Activated CD8-positive, alpha-beta T cell treated with anti-CD3 and anti-CD28 coated beads for 36 hours (primary cell): ENCODE results near the gene C6orf52. TPM values are rescaled to one million over a fixed set of nuclear protein-coding genes. Genes with fewer than 3 reads are reported as not detected.
A peak's percentile ranks its signal among the peaks of the same experiment; 100 is the strongest.
"Not testable (repeated sequence)": the region's sequence is repeated elsewhere in the genome, so short reads cannot be mapped to it uniquely, and the experiment has no call there.

Experiments
- ATAC-seq: fragments of 200-7000 bp; cut with Tn5 transposase; one replicate; pipeline ENCODE4 v1.10.0; 2021; ENCODE audit warnings: mild to moderate bottlenecking, moderate library complexity
- CTCF ChIA-PET: fragments of 350-600 bp; sonication (Branson Sonifier 250); formaldehyde crosslinking; loops from one replicate; lab custom pipeline; 2021; ENCODE audit warnings: antibody characterized with exemption; lab: Charles Lee
- POLR2A ChIA-PET: fragments of 350-600 bp; sonication (Branson Sonifier 250); formaldehyde crosslinking; loops from one replicate; lab custom pipeline; 2021; ENCODE audit warnings: antibody characterized with exemption; lab: Charles Lee
- DNase-seq: peaks from one replicate; pipeline ENCODE4 v3.0.0-alpha.2; 2020
- H3K27ac Mint-ChIP-seq: one replicate; pipeline ENCODE4 v1.8.0; 2021; ENCODE audit warnings: mild to moderate bottlenecking, mixed read lengths
- H3K27me3 Mint-ChIP-seq: one replicate; pipeline ENCODE4 v1.8.0; 2021; ENCODE audit warnings: mixed read lengths
- H3K36me3 Mint-ChIP-seq: one replicate; pipeline ENCODE4 v1.8.0; 2021; ENCODE audit warnings: low read depth, mixed read lengths
- H3K4me1 Mint-ChIP-seq: one replicate; pipeline ENCODE4 v1.8.0; 2021; ENCODE audit warnings: low read depth, mixed read lengths
- H3K4me3 Mint-ChIP-seq: one replicate; pipeline ENCODE4 v1.8.0; 2021; ENCODE audit warnings: mild to moderate bottlenecking, moderate library complexity, mixed read lengths
- H3K9me3 Mint-ChIP-seq: one replicate; pipeline ENCODE4 v1.8.0; 2021; ENCODE audit warnings: mixed read lengths
- intact Hi-C: fragments of 100-400 bp; cut with micrococcal nuclease; formaldehyde crosslinking; loops from one replicate; pipeline ENCODE4 v1.10.0; 2022
- total RNA-seq, 2 experiments: library from RNA; stranded (reverse); gene quantifications; one replicate each; pipeline ENCODE4 v1.2.3, GENCODE V29; 2021
- TF ChIP-seq, protein P1 (sequence below): fragments of 200-600 bp; IDR thresholded peaks from one replicate; pipeline ENCODE4 v1.8.0; 2022; ENCODE audit warnings: antibody characterized with exemption, mild to moderate bottlenecking

Gene C6orf52
- total RNA-seq, 2 experiments from 2014 or later, result 2.6 to 3.3 TPM

DNA sequence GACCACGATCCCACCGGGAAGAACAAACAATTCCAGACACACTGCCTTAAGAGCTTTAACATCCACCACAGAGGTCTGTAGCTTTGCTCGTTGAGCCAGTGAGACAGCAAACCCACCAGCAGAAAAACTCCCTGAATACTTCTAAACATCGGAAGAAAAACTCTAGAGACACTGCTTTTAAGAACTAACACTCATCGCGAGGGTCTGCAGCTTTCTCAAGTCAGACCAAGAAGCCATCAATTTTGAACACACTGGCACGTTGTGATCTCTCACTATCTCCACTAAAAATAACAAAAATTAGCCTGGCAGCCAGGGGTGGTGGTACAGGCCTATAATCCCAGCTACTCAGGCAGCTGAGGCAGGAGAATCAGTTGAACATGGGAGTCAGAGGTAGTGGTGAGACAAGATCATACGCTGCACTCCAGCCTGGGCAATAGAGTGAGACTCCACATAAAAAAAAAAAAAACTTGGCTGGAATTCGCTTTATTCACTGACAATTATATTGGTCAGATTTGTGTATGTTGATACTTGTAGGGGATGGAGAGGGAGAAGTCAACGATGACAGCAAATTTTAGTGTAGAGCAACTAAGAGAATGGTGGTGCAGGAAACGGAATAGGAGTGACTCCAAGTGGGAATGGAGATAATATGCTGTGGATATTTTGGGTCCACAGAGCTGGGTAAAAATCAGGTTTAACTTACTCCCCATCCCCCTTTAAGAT, 27.6 kb upstream of the C6orf52 start:
- ChIA-PET POLR2A (interaction anchor here (0.7 to 3.2 kb wide), 5 partner anchors 17 to 117 kb away, joined by 3 to 21 read pairs (median 4); partner anchors contain the start of genes C6orf52, MAK, PAK1IP1 and TMEM14B), CTCF (interaction anchor here (0.8 to 2.4 kb wide), 2 partner anchors 14 to 212 kb away, joined by 3 to 6 read pairs; no protein-coding TSS in a partner anchor)
- ATAC-seq, result no peak
- H3K36me3 Mint-ChIP-seq, result peaks cover 23% of the 10 kb centered on the region
- peaks cover 17% of the 10 kb centered on the region for H3K9me3 Mint-ChIP-seq
- intact Hi-C loops, result no loop called here
- H3K27ac Mint-ChIP-seq, result peak overlapping the region; percentile 92
- peaks cover 43% of the 10 kb centered on the region for H3K4me1 Mint-ChIP-seq
- DNase-seq, result peak; percentile 11
- TF ChIP-seq, protein P1, sequence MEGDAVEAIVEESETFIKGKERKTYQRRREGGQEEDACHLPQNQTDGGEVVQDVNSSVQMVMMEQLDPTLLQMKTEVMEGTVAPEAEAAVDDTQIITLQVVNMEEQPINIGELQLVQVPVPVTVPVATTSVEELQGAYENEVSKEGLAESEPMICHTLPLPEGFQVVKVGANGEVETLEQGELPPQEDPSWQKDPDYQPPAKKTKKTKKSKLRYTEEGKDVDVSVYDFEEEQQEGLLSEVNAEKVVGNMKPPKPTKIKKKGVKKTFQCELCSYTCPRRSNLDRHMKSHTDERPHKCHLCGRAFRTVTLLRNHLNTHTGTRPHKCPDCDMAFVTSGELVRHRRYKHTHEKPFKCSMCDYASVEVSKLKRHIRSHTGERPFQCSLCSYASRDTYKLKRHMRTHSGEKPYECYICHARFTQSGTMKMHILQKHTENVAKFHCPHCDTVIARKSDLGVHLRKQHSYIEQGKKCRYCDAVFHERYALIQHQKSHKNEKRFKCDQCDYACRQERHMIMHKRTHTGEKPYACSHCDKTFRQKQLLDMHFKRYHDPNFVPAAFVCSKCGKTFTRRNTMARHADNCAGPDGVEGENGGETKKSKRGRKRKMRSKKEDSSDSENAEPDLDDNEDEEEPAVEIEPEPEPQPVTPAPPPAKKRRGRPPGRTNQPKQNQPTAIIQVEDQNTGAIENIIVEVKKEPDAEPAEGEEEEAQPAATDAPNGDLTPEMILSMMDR, result no peak
- peak overlapping the region; percentile 91 for H3K4me3 Mint-ChIP-seq
- no peaks in the 10 kb centered on the region for H3K27me3 Mint-ChIP-seq

DNA sequence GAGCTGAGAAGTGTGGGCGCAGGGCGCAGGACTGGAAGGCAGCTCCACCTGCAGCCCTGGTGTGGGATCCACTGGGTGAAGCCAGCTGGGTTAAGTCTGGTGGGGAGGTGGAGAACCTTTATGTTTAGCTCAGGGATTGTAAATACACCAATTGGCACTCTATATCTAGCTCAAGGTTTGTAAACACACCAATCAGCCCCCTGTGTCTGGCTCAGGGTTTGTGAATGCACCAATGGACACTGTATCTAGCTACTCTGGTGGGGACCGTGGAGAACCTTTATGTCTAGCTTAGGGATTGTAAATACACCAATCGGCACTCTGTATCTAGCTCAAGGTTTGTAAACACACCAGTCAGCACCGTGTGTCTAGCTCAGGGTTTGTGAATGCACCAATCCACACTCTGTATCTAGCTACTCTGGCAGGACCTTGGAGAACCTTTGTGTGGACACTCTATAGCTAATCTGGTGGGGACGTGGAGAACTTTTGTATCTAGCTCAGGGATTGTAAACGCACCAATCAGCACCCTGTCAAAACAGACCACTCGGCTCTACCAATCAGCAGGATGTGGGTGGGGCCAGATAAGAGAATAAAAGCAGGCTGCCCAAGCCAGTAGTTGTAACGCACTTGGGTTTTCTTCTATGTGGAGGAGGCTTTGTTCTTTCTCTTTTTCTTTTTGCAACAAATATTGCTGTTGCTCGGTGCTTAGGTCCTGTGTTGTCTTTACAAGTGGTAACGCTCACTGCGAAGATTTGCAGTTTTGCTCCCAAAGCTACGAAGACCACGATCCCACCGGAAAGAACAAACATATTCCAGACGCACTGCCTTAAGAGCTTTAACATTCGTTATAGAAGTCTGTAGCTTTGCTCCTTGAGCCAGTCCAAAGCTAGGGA, 26.8 kb upstream of the C6orf52 start:
- H3K27me3 Mint-ChIP-seq, ATAC-seq, intact Hi-C loops: not testable (repeated sequence)
- peak overlapping the region; percentile 92 for H3K27ac Mint-ChIP-seq
- peak overlapping the region; percentile 91 for H3K4me3 Mint-ChIP-seq
- peak; percentile 55 for DNase-seq
- CTCF ChIA-PET, result interaction anchor here (0.8 to 2.4 kb wide), 2 partner anchors 14 to 211 kb away, joined by 3 to 6 read pairs; no protein-coding TSS in a partner anchor
- H3K36me3 Mint-ChIP-seq, result peaks cover 20% of the 10 kb centered on the region
- peaks cover 17% of the 10 kb centered on the region for H3K9me3 Mint-ChIP-seq
- POLR2A ChIA-PET, result interaction anchor here (0.7 to 2.8 kb wide), 6 partner anchors 10 to 117 kb away, joined by 3 to 21 read pairs (median 4); partner anchors contain the start of genes C6orf52, MAK and PAK1IP1
- peaks cover 41% of the 10 kb centered on the region for H3K4me1 Mint-ChIP-seq

DNA sequence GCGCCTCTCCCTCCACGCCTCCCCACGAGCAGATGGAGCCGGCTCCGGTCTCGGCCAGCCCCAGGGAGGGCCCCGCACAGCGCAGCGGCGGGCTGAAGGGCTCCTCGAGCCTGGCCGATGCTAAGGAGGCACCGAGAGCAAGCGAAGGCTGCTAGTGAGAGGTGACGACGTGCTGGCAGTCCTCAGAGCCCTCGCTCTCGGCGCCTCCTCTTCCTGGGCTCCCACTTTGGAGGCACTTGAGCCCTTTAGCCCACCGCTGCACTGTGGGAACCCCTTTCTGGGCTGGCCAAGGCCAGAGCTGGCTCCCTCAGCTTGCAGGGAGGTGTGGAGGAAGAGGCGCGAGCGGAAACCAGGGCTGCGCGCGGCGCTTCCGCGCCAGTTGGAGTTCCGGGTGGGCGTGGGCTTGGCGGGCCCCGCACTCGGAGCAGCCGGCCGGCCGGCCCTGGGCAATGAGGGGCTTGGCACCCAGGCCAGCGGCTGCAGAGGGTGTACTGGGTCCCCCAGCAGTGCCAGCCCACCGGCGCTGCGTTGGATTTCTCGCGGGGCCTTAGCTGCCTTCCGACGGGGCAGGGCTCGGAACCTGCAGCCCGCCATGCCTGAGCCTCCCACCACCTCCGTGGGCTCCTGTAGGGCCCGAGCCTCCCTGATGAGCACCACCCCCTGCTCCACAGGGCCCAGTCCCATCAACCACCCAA, 26.0 kb upstream of the C6orf52 start:
- H3K36me3 Mint-ChIP-seq, result peaks cover 13% of the 10 kb centered on the region
- ChIA-PET POLR2A (interaction anchor here (1.0 to 2.8 kb wide), 5 partner anchors 9 to 25 kb away, joined by 3 to 21 read pairs (median 3); partner anchors contain the start of genes C6orf52 and PAK1IP1), CTCF (interaction anchor here (1.2 to 2.4 kb wide), 3 partner anchors 9 to 210 kb away, joined by 4 to 7 read pairs (median 6); partner anchors contain the start of genes C6orf52 and PAK1IP1)
- peaks cover 39% of the 10 kb centered on the region for H3K4me1 Mint-ChIP-seq
- ATAC-seq (peak; percentile 21), DNase-seq (peak; percentile 60)
- H3K4me3 Mint-ChIP-seq, result peak overlapping the region; percentile 91
- H3K9me3 Mint-ChIP-seq, result peaks cover 17% of the 10 kb centered on the region
- TF ChIP-seq, protein P1, result no peak
- H3K27ac Mint-ChIP-seq, result peak overlapping the region; percentile 92
- H3K27me3 Mint-ChIP-seq, result no peaks in the 10 kb centered on the region
- intact Hi-C loops, result no loop called here

DNA sequence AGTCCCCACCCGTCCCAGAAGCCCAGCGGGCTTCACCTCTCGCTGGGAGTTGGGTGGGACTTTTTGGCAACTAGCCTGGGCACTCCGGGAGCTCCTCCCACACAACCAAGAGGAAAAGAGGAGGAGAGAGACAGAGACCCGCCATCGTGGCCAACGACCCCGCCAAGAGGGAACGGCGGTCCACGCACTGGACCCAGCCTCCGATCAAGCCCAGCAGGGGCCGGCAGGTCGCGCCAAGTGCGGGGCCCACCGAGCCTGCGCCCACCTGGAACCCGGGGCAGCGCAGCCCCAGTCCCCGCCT, 25.5 kb upstream of the C6orf52 start:
- intact Hi-C loops, result no loop called here
- no peaks in the 10 kb centered on the region for H3K27me3 Mint-ChIP-seq

More for the DNA sequence above, 25.5 kb upstream of the C6orf52 start:
- ChIA-PET CTCF (interaction anchor here (0.7 to 1.6 kb wide), 4 partner anchors 9 to 241 kb away, joined by 3 to 7 read pairs (median 4); partner anchors contain the start of genes C6orf52 and PAK1IP1), POLR2A (interaction anchor here (1.0 to 1.8 kb wide), 4 partner anchors 9 to 29 kb away, joined by 3 to 11 read pairs (median 3); partner anchors contain the start of genes C6orf52 and PAK1IP1)
- ATAC-seq (no peak), DNase-seq (no peak)
- TF ChIP-seq, protein P1, result no peak
- Mint-ChIP-seq H3K36me3 (peaks cover 11% of the 10 kb centered on the region), H3K27ac (peak overlapping the region; percentile 88), H3K4me3 (peak overlapping the region; percentile 91), H3K9me3 (peaks cover 17% of the 10 kb centered on the region), H3K4me1 (peaks cover 34% of the 10 kb centered on the region)
